NCI-H1436 treated with DMSO at 0.1 percent for 48 hours (cell line): ENCODE data around the gene PHACTR2.
"Not testable (repeated sequence)": the region's sequence is repeated elsewhere in the genome, so short reads cannot be mapped to it uniquely, and the experiment has no call there.

Experiments
- DNase-seq: peaks from one replicate; lab custom pipeline; 2025; lab: John Stamatoyannopoulos, UW

PHACTR2 gene

DNA sequence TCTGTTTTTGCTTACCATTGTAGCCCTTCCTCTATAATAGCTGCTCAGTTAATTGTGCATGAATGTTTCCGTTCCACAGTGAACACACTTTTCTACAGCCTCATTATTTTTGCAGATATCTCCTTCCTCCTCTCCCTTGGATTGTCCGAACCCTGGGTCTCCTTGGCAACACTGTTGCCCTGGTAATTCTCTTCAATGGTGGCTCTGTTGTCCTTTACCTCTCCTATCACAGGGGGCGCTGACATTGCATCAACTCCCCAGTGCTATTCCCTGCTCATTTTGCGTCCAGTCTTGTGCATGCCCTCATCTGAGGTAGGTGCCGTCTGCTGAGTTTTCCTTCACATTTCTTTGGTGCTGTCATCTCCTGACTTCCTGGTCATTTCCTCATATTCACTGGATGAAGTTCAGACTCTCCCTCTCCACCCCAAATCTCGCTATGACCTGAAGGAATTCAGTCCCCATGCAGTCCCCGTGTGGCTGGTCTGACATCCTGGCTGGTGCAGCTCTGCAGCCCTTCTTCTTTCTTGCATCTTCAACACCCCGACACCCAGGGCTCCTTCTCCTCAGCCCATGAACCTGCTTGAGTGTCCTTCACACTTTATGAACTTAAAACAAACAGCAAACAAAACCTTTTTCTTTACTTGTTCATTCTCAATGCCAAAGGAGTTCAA, 21.1 kb downstream of the PHACTR2 start:
- DNase-seq: no peak

DNA sequence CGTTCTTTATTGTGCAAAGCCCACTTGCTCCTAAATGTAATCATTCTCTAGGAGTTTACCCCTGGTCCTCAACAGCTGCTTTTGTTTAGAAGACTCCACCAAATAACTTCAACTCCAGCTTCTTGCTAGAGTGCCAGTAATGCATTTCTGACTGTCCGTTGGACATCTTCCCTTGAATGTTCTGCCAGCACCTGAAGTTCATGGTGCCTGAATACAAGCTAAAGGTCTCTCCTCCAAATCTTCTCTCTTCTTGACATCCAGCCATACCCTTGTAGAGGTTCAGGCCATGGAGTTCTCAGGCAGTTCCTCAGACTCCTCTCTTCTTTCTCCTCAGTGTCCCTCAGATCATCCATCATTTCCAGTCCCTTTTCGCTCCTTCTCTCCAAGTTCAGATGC, 21.7 kb downstream of the PHACTR2 start:
- no peak for DNase-seq

DNA sequence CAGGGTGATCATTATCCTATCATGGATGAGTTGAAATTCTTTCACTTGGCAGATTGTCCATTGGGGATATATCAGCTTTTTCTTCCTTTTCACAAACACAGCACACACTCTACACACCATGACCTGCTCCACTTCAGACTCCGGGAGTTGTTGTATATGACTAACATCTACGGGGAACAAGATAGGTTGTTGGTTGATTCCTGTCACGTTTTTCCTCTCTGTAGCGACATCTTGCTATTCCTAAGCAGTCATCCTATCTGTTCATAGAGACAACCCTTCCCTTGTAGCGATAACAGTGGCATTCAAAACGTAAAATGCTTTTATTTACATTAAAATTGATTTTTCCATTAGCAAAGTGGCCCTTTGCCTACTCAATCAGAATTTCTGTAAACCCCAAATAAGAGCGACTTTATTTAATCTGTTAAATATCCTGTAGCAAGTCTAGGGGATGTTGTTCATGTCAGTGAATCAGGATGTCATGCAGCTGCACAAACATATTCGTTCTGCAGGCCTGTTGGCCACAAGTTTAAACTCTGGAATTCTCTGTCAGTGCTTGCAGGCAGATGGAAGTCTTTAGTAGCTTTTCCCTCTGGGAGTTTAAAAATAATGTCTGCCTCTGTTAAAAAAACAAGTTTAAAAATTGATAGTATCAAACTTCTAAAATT, 23.1 kb downstream of the PHACTR2 start:
- no peak for DNase-seq

DNA sequence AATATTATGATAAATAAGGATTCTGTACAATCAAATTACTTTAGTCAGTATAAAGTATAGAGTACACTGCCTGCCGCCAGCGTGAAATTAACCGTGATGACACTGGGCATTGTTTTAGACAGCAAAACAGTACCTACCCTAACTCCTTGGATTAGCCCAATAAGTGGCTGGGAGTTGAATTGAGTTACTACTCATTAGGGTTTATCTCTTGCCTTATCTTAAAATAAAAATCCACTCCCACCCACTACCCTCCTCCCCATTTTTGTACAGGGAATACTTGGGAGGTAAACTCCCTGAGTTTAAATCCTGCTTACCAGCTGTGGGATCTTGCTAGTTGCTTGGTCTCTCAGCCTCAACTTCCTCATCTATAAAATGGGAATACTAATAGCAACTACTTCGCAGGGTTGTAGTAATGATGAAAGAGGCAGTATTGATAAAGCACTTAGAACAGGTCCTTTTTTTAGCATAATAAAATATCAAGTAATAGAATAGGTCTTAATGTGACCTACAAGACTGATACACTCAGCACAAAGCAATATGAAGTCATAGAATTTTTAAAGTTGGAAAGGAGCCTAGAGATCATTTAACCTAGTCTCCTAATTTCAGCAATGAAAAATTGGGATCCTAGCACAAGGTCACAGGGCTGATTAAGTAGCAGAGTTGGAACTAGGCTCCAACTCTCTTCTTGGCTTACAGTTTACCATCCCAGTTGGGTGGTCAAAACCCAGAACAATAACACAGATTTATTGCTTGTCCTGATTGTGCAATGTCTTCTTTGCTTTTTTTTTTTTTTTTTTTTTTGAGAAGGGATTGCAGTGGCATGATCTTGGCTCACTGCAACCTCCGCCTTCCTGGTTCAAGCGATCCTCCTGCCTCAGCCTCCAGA, 23.8 kb downstream of the PHACTR2 start:
- DNase-seq: no peak

DNA sequence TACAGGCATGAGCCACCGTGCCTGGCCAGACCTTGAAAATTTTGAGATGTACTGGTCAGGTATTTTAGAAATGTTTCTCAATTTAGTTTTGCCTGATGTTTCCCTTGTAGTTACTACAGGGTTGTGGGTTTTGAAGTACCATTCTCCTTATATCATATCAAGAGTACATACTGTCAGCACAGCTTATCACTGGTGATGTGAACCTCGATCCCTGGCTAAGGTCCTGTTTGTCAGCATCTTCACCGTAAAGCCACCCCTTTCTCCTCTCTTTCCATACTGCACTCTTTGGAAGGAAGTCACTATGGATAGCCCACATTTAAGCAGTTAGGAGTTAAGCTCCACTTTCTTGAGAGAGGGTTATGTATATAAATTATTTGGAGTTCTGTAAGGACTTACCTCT, 27.8 kb downstream of the PHACTR2 start:
- DNase-seq: no peak

DNA sequence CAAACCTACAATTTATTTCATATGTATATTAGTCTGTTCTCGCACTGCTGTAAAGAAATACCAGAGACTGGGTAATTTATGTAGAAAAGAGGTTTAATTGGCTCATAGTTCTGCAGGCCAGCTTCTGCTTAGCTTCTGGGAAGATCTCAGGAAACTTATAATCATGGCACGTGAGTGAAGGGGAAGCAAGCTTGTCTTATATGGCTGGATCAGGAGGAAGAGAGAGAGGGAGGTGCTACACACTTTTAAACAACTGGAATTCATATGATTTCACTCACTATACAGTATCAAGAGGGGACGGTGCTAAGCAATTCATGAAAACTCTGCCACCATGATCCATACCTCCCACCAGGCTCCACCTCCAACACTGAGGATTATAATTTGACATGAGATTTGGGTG, 29.9 kb downstream of the PHACTR2 start:
- no peak for DNase-seq

DNA sequence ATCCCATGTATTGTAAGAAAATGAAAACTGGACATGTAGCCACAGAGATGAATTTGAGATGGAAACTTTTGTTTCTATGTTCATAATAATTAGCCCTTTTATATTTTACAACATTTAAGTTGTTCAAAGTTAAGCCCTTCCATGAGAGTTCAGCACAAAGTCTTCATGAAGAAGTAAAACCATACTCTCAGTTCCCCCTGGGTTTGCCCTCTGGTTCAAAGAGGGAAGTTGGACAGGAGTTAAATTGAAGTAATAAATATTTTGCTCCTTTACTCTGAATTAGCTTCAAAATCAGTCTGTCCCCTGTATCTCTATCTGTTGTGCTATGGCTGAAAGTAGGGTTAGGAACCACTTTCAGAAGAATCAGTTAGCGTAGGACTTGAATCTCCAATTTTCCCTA, 31.1 kb downstream of the PHACTR2 start:
- DNase-seq: no peak

DNA sequence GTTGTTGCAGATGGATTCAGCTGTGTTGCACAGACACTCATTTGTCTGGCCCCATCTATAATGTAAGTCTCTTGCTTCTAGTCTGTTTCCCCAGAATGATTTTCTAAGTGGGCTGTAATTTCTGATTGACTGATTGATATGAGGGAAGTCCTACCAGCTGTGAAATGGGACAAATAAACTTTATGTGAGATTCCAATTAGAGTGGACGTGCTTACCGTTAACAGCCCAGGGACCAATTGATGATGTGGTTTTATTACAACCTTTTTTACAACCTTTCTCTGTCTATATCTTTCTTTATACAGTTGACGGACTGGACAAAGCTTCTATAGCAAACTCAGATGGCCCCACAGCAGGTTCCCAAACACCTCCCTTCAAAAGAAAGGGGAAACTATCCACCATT, 33.9 kb downstream of the PHACTR2 start:
- DNase-seq: no peak

DNA sequence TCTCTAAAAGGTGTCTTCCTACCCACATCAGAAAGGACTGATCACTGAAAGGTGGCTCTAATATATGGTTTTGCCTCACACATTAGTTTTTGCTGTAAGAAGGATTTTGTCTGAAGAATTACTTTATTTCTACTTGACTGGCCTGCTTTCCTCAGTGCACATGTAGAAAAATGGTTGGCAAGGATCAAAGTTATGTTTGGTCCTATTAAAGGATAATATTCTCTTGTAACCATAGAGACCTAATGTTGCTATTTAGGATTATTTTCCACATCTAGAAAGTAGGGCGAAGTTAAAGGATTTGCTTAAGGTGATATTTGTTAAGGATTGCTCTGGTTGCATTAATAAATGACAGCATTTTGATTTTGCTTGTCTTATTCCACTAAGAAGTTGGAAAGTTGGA, 40.7 kb downstream of the PHACTR2 start:
- no peak for DNase-seq

DNA sequence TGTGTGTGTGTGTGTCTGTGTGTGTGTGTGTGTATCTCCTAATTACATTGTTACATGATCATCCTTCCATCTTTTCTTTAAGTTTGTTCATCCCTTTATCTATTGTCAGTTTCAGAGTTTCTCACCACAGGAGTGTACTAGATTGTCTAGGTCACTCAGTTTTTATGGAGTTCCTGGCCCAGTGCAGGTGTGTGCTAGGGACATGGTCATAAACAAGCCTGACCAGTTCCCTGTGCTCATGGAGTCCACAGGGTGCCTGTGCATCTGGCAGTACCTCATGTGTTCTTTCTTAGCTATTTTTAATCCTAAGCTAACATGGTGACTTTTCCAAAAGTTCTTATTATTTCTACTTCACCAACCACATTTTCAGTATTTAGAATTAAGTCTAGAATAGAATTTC, 43.9 kb downstream of the PHACTR2 start:
- DNase-seq: no peak

DNA sequence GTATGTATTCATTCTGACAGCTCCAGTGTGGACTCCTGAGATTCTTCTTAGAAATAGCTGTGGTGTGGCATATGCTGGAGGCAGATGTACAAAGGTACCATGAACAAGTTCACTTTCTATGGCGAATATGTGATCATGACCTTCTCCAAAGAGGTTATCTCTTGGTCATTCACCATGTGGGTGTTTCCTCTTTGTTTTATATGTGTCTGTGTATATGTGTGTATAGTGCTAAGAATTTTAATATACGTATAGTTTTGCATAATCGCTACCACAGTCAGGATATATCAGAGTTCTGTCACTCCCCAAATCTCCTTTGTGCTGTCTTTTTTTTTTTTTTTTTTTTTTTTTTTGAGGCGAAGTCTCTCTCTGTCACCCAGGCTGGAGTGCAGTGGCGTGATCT, 47.1 kb downstream of the PHACTR2 start:
- no peak for DNase-seq

DNA sequence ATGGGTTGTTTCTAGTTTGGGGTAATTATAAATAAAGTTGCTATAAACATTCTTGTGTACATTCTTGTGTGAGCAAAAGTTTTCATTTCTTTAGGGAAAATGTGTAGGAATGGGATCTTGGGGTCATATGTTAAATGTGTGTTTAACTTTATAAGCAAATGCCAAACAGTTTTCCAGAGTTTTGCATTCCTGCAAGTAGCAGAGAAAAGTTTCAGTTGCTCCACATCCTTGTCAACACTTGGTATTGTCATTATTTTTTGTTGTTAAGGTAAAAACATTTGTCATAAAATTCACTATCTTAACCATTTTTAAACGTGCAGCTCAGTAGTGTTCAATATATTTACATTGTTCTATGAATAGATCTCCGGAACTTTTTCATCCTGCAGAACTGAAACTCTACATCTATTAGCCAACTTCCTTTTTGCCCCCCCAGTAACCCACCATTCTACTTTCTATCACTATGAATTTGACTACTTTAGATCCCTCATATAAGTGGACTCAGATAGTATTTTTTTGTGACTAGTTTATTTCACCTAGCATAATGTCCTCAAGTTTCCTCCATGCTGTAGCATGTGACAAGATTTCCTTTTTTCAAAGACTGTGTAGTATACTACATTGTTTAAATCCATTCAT, 48.4 kb downstream of the PHACTR2 start:
- DNase-seq: no peak

DNA sequence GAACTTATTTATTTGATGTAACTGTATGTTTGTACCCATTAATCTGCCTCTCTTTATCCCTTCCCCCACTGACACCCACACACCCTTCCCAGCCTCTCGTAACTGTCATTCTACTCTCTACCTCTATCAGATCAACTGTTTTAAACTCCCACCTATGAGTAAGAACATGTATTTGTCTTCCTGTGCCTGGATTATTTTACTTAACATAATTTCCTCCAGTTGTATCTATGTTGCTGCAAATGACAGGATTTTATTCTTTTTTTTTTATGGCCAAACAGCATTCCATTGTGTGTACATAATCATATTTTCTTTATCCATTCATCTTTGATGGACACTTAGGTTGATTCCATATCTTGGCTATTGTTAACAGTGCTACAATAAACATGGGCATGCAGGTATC, 49.3 kb downstream of the PHACTR2 start:
- no peak for DNase-seq

DNA sequence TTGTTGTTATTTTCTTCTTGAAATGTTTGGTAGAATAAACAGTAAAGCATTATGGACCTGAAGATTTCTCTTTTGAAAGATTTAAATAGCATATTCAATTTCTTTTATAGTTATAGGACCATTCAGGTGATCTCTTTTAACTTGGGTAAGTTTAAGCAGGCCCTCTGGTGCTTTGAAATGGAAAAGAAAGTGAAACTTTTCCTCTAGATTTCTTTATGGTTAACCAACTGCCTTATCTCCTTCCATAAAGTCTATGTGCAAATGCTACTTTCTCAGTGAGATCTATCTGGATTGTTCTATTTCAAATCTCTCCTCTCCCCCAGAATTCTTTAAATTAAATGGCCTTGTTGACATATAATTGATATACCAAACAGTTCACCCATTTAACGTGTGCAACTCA, 54.0 kb downstream of the PHACTR2 start:
- no peak for DNase-seq

DNA sequence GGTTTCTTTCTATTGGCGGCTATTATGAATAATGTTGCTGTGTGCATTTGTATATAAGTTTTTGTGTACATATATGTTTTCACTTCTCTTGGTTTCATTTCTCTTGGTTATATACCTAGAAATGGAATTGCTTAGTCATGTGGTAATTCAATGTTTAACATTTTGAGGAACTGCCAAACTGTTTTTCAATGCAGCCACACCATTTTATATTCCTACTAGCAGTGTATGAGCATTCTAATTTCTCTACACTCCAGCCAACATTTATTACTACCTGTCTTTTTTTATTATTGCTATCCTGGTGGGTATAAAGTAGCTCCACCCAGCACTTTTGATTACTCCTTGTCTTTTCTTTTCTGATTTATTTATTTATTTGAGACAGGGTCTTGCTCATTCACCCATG, 54.8 kb downstream of the PHACTR2 start:
- no peak for DNase-seq

DNA sequence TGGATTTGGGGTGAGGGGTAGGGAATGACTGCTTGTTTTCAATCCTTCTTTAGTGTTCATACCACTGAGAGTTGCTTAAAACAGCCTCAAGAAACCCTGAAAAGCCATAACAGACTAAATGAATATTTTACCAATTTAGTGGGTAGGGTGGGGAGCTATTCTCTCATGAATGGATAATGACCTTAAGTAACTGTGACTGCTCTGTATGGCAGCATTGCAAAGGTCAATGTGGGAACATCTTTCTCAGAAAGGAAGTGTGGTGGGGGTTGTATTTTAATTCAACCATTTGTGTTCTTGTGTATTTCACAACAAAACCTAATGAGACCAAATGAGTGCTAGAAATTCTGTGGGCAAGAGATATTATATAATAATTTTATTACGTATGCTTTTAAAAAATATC, 55.7 kb downstream of the PHACTR2 start:
- DNase-seq: no peak

DNA sequence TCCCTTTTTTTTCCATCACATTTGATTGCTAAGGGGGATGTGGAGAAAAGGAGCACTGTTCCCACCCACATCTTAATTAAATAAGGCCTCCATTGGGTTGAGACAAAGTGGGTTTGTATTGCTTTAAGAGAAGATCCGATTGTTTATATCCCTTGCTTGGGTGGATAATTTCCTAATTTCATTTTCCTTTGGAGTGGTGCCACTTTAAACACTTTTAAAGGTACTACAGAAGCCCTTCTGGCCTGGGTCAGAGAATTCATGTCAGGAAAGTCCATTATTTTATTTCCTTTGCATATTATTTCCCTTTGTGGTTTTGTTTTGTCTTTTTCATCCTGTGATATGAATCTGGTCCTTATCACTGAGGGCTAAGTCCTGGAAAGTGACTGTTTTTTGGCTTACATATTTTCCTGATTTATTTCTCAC, 56.9 kb downstream of the PHACTR2 start:
- DNase-seq: no peak

DNA sequence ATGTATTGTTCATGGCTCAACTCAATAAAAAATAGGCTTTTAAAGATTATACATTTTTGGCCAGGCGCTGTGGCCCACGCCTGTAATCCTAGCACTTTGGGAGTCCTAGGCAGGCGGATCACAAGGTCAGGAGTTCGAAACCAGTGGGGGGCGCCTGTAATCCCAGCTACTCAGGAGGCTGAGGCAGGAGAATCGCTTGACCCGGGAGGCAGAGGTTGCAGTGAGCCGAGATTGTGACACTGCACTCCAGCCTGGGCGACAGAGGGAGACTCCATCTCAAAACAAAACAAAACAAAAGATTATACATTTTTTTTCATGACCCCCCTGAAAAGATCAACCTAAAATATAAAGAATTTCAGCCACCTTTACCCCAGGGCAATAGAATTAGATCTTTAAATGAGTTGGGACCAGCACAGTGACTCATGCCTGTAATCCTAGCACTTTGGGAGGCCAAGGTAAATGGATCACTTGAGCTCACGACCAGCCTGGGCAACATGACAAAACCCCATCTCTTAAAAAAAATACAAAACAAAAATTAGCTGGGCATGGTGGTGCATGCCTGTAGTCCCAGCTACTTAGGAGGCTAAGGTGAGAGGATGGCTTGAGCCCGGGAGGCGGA, 60.4 kb downstream of the PHACTR2 start:
- DNase-seq: not testable (repeated sequence)

DNA sequence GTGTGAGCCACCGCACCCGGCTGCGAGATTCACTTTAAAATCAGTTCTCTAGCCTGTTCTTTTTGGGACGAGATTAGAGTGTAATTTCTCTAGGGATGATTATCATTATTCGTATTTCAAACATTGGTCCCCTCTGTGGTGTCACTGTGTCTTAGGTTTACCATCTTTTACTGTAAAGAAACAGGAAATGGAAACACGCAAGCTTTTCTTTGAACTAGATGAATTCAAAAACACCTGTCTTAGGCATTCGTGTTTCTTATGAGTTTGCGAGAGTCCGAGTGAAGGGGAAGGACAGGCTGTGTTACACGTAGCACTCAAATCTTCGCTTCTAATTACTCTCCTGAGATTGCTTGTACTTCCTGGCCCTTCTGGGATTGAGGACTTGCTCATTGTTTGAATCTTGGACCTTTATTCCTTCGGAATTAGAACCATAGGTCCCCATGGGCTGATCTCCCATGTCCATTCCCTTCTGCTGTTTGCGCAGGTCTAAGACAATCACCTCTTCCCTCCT, 61.6 kb downstream of the PHACTR2 start:
- no peak for DNase-seq

DNA sequence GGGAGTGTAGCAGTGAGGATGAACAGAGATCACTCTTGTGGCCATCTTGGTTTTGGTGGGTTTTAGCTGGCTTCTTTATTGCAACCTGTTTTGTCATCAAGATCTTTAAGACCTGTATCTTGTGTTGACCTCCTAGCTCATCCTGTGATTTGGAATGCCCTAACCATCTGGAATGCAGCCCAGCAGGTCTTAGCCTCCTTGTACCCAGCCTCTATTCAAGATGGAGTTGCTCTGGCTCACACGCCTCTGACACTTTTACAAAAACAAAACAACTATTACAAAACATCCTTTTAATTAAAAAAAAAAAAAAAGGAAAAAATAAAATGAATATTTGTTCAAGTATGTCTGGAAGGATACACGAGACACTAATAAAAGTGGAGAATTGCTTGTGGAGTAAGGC, 62.4 kb downstream of the PHACTR2 start:
- no peak for DNase-seq

DNA sequence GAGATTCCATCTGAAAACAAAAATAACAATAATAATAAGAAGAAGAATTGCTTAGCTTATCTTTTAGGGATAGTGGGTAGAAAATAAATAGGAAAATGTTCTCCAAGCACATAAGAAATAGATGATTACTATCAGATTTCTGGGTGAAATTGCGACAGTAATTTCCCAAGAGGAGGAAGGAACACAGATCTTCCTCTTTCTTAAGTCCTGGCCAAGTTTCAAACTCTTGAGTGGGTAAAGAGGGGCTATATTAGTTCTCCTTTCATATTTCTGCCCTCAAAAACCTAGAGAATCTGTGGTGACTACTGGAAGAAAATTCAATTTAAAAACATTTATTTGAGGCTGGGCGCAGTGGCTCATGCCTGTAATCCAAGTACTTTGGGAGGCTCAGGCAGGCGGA, 63.7 kb downstream of the PHACTR2 start:
- DNase-seq: no peak
